ENCODE measurements around the gene DNAAF1.
A peak's percentile ranks its signal among the peaks of the same experiment; 100 is the strongest.

DNAAF1 gene

GRCh38 chr16:84124257-84125073 is 20.6 kb upstream of the DNAAF1 start:
- no peak for DNase-seq

GRCh38 chr16:84131117-84131516 is 14.0 kb upstream of the DNAAF1 start:
- DNase-seq, result no peak

GRCh38 chr16:84132527-84133285 is 12.4 kb upstream of the DNAAF1 start:
- no peak for DNase-seq

- no peak for DNase-seq
Observed at GRCh38 chr16:84136331-84137125, 8.6 kb upstream of the DNAAF1 start.

- no peak for DNase-seq
Observed at GRCh38 chr16:84137287-84137686, 7.8 kb upstream of the DNAAF1 start.

- DNase-seq, result no peak
Observed at GRCh38 chr16:84137769-84138357, 7.2 kb upstream of the DNAAF1 start.

- DNase-seq, result no peak
Observed at GRCh38 chr16:84138500-84138823, 6.6 kb upstream of the DNAAF1 start.

GRCh38 chr16:84138824-84139627 is 6.1 kb upstream of the DNAAF1 start:
- DNase-seq, result no peak

GRCh38 chr16:84139628-84140258 is 5.4 kb upstream of the DNAAF1 start:
- DNase-seq, result no peak

GRCh38 chr16:84141143-84141670 is 3.9 kb upstream of the DNAAF1 start:
- DNase-seq, result no peak

GRCh38 chr16:84143081-84143480 is 2.0 kb upstream of the DNAAF1 start:
- DNase-seq, result no peak

- DNase-seq, result no peak
Observed at GRCh38 chr16:84143784-84144199, 1.3 kb upstream of the DNAAF1 start.

GRCh38 chr16:84144209-84144858 is 774 bp upstream of the DNAAF1 start:
- peak; percentile 20 to 22 for DNase-seq

- no peak for DNase-seq
Observed at GRCh38 chr16:84150926-84151325, 5.8 kb downstream of the DNAAF1 start.

GRCh38 chr16:84153660-84154214 is 8.6 kb downstream of the DNAAF1 start:
- DNase-seq, result no peak

GRCh38 chr16:84155226-84155625 is 10.1 kb downstream of the DNAAF1 start:
- no peak for DNase-seq

GRCh38 chr16:84155771-84156170 is 10.7 kb downstream of the DNAAF1 start:
- DNase-seq, result no peak

GRCh38 chr16:84156342-84156784 is 11.3 kb downstream of the DNAAF1 start:
- DNase-seq, result no peak

- no peak for DNase-seq
Observed at GRCh38 chr16:84159007-84159406, 13.9 kb downstream of the DNAAF1 start.

- no peak for DNase-seq
Observed at GRCh38 chr16:84159800-84160199, 14.7 kb downstream of the DNAAF1 start.

GRCh38 chr16:84161037-84161436 is 15.9 kb downstream of the DNAAF1 start:
- no peak for DNase-seq
